Non-pigmented ciliary epithelial cell (primary cell): ENCODE results near the gene MYH14.

Experiments
- DNase-seq: peaks from one replicate; pipeline ENCODE4 v3.0.0-alpha.2; 2010; ENCODE audit warnings: low read depth

Gene MYH14

DNA sequence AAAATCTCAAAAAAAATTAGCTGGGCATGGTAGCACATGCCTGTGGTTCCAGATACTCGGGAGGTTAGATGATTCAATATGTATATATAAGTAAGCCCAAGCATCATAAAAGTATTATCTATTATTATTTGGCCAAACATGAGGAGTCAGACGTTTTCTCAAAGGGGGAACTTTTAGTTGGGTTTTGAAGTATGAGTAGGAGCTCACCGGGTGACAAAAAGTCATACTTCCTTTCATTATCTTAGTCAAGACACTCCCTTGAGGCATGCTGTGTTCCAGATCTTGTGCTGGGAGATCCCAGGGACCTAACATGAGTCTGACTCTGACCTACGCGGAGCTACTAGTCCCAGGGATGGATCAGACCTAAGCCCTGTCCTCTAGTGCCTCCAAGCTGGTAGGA, 8.2 kb upstream of the MYH14 start:
- DNase-seq: no peak

DNA sequence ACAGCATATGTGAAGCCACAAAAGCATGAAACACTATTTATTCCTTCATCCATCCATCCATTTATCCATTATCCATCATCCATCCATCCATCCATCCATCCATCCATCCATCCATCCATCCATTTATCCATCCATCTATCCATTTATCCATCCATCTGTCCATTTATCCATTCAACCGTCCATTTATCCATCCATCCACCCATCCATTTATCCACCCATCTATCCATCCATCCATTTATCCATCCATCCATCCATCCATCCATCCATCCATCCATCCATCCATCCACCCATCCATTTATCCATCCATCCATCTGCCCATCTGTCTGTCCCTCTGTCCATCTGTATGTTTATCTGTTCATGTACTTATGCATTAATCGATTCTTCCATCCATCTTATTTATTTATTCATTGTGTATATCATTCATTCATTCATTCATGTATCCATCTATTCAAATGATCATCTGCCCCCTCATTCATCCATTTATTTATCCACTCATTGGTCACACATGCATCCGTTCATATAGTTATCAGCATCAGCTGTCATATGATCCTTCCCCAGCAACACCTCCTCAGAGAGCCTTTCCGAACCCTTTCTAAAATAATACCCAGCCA, 7.0 kb upstream of the MYH14 start:
- no peak for DNase-seq

DNA sequence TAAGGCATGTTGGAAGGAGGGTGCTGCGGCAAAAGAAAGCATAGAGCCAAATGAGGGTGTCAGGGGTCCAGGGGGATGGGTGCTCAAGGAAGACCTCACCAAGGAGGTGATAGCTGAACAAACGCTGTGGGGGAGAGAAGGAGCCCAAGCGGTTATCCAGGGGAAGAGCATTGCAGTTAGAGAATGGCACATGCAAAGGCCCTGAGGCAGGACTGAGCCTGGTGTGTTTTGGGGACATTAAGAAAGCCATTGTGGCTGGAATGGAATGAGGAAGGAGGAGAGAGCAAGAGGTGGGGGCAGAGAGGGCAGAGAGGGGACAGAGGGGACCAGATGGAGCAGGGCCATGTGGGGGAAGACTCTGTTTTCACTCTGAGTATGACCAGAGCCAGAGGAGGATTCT, 6.1 kb upstream of the MYH14 start:
- DNase-seq: no peak

DNA sequence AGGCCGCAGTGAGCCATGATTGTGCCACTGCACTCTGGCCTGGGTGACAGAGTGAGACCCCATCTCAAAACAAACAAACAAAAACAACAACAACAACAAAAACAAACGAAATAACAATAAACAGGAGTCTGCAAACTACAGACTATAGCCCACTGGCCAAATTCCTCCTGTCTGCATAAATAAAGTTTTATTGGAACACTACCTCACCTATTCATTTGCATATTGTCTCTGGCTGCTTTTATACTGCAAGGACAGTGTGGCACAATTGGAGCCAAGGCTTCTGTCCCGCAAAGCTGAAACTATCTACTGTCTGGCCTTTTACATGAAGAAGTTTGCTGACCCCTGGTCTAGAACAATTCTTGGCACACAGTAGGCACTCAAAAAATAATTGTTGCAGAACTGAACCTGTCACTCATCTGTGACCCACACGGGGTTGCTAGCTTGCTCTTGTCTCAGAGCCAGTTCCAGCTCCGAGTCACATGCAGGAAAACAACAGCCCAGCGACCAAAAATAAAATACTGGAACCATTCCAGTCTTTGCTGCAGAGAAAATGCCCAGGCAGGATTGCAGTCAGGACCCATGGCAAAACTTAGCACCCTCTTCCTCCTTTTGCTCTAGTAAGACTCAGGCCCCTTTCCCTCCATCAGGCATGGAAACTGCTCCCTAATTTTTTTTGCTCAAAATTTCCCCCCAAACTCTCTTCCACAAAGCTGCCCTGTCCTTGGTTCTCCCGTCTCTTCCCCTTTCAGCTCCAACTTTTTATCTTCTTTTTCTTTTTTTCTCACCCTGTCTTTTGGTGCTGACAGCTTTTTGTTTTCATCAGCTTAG, 4.8 kb upstream of the MYH14 start:
- no peak for DNase-seq

DNA sequence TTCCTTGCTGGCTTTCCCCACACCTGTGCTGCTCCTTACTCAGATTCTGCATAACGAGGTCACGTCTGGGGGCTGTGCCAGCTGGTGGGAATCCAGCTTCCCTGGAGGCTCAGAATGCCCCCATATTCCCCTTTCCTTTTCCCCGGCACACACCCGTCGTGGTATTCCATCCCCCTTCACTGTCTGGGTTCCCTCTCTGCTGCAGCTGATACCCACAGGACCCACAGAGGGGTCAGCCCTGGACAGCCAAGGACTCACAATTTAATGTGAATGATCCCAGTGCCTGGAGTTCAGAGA, 4.2 kb upstream of the MYH14 start:
- DNase-seq: no peak

DNA sequence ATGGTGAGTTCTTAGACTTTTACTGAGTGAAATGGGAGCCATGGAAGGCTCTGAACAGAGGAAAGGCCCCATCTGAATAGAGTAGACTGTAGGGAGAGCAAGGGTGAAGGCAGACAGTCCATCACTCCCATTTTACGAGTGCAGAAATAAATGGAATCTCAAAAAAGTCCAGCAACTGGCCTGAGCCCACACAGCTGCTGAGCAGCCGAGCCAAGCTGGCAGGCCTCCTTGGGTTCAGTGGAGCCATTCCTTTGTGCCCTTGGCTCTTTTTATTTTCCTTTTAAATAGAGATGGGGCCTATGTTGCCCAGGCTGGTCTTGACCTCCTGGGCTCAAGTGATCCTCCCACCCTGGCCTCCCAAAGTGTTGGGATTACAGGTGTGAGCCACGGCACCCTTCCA, 1.0 kb upstream of the MYH14 start:
- DNase-seq: no peak

DNA sequence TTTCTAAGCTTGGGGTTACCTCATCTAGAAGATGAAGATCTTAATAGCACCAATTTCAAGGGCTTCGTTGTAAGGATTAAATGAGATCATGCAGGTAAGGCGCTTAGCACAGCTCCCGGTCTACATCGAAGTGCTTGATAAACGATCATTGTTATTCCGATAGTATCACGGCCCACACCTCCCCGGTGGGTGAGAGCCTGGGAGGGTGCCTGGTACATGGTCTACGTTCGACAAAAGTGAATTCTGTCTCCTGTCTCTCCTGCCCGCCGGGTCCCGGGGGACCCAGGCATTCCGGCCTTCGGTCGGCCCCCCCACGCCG, 501 bp upstream of the MYH14 start:
- no peak for DNase-seq

DNA sequence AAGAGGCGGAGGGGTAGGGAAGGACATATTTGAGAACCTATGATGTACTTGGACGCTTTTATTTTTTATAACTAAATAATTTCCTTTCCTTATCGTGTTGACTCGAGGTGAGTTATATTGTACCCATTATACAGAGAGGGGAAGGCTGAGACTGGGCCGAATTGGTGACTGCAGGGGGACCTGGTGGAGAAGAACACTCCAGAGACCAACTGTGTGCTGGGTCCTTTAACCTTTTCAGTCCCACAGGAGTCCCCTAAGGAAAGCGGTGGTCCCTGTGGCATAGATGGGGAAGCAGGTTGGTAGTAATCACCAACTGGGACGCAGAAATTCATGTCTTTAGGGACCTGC, 633 bp downstream of the MYH14 start:
- no peak for DNase-seq

DNA sequence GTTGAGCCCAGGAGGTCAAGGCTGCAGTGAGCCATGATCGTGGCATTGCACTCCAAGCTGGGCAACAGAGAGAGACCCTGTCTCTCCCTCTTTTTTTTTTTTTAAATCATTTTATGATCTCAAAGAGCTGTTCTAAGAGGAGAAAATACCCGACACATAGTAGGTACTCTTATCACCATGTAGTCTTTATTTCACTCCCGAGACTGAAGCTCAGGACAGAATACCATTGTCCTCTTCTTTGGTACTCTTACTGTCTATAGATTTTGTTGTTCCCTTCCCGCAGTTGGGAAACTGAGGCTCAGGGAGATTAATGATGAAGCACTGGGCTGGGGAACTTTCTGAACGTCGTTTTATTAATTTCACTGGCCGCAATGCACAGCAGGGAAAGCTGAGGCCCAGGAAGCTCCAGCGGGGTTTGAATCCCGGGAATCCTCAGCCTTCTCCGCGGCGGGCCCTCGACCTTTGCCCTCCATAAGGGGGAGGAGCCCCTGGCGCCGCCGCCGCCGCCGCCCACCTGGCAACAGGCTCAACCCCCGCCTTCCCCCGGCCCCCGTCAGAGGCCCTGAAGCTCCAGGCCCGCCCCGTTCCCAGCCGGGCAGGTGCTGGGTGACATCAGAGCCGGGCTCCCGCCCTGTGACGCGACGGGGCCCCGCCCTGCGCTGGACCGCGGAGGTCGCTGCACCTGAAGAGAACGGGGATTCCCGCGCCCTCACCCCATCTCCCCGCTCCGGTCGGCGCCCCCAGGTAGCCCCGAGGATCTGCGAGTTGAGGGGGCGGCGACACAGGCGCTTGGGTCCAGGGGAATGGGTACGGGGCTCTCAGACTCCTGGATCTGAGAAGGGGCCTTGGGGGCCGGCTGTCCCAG, 1.6 kb downstream of the MYH14 start:
- no peak for DNase-seq

DNA sequence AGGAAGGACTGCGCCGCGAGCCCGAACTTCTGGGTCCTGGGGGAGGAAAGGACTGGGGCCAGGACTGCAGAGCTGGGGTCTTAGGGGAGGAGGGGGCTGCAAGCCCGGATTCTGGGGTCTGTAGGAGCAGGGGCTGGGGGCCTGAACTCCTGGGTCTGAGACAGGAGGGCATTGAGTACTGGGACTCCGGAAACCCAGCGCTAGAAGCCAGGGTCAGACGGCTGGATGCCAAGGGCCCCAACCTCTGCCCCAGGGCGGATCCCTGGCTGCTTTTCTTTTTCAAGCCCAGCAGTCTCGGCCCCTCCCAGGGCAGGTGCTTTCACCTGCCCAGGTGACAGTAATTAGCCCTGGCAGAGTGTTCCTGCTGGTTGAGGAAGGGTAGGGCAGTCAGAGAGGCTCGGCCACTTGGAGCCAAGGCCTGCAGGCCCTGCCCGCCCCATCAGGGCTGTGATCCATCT, 2.3 kb downstream of the MYH14 start:
- DNase-seq: no peak

DNA sequence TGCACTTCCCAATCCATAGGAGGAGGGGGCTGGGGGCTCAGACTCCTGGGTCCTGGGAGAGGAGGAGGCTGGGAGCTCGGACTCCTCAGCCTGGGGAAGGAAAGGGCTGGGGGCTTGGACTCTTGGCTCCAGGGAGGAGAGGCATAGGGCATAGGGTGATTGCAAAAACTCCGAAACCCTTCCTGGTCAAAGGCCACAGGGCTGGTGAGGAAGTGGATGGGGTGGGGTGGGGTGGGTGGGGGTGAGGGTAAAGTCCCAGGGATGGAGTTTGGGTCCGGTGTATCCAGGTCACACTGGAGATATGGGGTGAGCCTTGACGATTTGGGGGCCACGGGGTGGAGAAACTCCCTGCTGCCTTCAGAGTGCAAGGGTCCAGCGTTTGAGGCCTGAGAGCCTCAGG, 2.8 kb downstream of the MYH14 start:
- no peak for DNase-seq

DNA sequence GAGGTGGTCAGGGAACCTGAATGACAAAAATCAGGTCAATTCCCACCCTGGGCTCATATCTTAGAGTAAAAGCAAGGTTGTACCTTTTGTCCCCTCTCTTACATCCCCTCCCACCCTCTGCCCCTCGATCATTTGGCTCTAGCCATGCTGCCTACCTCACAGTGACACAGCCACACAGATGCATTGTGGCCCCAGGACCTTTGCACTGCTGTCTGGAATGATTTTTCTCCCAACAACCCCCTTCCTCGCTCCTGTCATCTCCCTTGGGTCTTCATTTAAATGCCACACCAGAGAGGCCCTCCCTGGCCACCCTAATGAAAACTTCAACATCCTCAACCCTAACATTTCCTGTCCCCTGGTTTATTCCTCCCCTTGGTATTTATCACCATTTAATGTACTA, 4.3 kb downstream of the MYH14 start:
- no peak for DNase-seq

DNA sequence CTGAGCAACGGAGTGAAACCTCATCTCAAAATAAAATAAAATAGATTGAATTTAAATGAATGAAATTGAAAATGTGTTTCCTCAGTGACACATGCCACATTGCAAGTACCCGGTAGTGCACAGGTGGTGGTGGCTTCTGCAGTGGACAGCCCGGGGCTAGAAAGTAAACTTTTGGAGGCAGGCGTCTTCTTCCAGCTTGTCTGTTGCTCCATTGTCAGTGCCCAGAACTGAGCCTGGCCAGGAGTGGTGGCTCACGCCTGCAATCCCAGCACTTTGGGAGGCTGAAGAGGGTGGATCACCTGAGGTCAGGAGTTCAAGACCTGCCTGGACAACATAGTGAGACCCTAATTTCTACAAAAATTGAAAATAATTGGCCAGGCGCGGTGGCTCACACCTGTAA, 5.7 kb downstream of the MYH14 start:
- no peak for DNase-seq

DNA sequence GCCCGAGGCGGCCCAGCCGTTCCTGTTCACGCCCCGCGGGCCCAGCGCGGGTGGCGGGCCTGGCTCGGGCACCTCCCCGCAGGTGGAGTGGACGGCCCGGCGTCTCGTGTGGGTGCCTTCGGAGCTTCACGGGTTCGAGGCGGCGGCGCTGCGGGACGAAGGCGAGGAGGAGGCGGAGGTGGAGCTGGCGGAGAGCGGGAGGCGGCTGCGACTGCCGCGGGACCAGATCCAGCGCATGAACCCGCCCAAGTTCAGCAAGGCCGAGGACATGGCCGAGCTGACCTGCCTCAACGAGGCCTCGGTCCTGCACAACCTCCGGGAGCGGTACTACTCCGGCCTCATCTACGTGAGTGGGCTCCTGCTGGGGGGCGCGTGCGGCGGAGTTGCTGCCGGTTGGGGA, 7.0 kb downstream of the MYH14 start:
- no peak for DNase-seq

DNA sequence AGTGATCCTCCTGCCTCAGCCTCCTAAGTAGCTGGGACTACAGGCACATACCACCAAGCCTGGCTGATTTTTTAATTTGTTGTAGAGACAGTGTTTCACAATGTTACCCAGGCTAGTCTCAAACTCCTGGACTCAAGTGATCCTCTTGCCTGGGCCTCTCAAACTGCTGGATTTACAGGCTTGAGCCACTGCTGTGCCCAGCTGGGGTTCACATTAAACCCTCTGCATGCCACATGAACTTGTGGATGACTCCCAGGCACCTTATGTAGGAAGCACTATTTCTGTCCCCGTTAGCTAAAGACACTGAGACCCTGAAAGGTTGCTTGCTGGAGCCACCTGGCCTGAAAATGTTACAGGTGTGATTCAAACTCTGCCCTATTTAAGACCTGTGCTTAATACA, 10.5 kb downstream of the MYH14 start:
- no peak for DNase-seq

DNA sequence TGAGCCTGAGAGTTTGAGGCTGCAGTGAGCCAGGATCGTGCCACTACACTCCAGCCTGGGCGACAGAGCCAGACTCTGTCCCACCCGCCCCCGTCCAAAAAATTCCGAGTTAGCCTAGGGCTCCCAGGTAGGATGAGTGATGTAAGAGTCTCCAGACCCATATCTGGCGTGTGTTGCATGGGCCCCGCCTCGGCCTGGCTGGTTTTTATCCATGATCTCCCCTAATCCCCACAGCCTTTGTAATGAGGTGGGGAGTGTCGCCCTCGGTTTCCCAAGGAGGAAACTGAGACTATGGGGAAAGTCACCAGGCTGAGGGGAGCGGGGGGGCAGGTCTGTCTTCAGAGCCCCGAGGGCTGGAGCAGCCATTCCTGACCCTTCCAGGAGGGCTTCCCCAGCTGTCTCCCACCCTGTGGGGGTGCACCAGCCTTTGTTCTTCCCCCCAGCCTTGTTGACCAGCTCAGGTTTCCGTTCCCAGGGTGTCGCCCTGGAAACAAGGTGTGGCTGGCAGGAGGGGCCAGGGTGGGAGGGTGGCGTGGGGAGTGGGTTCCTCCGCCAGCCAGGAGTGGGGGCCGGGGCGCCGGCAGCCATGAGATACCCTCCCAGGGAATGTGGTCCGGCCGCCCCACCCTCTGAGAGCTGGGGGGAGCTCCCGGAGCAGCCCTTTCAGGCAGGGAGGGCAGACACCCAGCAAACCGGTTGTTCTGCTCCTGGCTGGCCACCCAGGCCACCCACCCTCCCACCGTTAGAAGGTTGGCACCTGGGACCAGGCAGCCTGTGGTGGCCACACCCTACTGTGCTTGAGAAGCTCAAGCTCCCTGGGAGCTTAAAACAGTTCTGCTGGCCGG, 11.5 kb downstream of the MYH14 start:
- DNase-seq: no peak

DNA sequence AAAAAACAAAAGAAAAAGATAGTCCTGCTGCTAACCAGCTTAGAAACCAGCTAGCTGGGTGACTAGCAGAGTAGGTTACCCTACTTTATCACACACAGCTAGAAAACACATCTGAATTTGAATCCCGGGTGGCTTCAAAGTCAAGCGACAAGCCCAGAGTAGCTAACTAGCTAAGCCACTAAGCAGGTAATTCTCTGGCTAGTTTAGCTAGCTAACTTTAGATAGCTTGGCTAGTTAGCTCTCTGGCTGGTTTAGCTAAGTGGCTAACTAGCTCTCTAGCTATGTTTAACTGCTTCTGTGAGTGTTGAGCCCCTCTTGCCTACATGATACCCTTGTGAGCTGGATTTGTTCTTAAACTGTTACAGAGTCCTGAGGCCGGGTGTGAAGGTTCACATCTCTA, 12.4 kb downstream of the MYH14 start:
- DNase-seq: no peak

DNA sequence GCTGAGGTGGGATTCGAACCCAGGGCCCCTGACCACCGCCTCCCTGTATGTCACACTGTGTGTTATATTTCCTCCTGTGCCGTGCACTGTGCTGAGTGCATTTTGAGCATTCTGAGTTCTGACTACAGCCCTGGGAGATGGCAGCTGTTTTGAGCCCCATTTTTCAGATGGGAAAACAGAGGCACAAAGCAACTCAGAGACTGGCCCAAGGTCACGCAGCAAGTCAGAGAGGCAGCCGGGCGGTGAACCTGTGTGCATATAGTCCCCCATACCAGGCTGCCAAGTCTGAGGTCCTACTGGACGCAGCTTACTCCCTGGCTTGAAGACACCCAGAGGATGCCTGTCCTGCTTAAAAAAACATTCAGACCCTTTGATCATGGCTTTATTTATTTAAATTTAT, 17.7 kb downstream of the MYH14 start:
- DNase-seq: no peak

DNA sequence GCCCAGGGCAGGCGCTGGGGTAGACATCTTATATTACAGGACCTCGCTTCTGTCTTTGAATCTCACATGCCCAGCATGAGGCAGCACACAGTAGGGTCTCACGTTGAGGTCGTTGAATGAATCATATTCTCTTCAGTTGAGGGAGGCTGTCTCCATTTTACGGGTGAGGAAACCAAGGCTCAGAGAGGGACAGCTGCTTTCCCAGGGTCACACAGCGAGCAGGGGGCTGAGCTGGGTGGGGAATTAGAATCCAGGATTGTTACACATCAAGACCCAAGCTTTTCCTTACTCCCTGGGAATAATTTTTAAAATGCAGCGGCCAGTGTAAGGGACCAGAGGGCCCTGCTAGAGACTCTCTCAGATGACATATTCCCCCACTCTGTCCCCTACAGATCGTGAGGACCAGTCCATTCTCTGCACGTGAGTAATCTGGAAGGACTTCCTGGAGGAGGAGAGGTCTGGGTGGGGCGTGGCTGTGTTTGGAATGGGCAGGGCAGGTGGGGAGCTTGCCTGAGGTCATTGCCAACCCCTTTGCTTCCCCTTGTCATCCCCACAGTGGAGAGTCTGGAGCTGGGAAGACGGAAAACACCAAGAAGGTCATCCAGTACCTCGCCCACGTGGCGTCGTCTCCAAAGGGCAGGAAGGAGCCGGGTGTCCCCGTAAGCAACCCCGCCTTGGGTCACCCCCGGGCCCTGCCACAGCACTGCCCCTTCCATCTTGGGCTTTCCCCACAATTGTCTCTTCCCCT, 19.4 kb downstream of the MYH14 start:
- no peak for DNase-seq

DNA sequence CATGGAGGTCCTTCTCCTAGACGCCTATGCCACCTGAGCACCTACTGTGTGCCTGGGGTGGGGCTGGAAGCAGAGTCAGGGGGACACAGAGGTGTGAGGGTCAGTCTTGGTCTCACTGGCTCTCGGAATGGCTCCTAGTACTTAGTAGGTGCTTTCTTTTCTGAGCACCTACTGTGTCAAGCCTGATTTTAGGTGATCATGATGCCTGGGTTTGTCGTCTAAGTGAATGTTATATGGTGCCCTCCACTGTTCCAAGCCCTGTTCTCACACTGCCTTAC, 20.0 kb downstream of the MYH14 start:
- no peak for DNase-seq

DNA sequence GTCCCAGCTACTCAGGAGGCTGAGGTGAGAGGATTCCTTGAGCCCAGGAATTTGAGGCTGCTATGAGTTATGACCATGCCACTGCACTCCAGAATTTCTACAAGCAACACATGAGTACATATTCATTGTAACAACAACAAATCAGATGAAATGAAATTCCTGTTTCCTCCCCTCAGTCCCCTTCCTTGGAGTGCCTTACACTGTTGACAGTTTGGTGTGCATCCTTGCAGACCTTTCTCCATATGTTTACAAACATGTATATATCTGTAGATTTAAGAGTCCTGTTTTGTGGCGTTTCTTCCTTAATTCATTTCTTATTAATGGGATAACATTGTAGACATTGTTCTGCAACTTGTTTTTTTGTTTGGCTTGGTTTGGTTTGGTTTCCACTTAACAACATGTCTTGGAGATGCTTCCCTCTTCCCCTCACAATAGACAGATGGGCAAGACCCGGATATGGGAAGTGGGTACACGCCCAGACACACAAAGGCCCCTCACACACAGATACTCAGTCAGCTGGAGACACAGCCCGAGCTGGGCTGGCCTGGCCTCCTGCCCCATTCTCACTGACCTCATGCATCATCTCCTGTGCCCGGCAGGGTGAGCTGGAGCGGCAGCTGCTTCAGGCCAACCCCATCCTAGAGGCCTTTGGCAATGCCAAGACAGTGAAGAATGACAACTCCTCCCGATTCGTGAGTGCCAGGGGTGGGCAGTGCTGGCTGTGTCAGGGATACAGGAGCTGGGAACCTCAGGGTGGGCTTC, 21.7 kb downstream of the MYH14 start:
- no peak for DNase-seq
